CD4-positive, alpha-beta T cell (primary cell): ENCODE results near the gene LBHD2. TPM values are rescaled to one million over a fixed set of nuclear protein-coding genes. Genes with fewer than 3 reads are reported as not detected.

ENCODE experiments used
- ATAC-seq: fragments of 200-7000 bp; cut with Tn5 transposase; one replicate; pipeline ENCODE4 v1.10.0; 2022; ENCODE audit warnings: mild to moderate bottlenecking; ENCODE audit not compliant: poor library complexity
- CTCF ChIA-PET: fragments of 350-600 bp; sonication (Branson Sonifier 250); formaldehyde crosslinking; loops from one replicate; lab custom pipeline; 2021; ENCODE audit warnings: antibody characterized with exemption, inconsistent platforms; lab: Charles Lee
- POLR2A ChIA-PET: fragments of 350-600 bp; sonication (Branson Sonifier 250); formaldehyde crosslinking; loops from one replicate; lab custom pipeline; 2021; ENCODE audit warnings: antibody characterized with exemption, inconsistent platforms; lab: Charles Lee
- DNase-seq, 14 experiments: peaks; one replicate each; pipeline ENCODE4 v3.0.0-alpha.2; 2013 to 2020; ENCODE audit warnings: mixed read lengths in 2 of 14
- H3K27ac ChIP-seq, 2 donors: one replicate each; pipeline versions ENCODE4 v1.5.1 to v1.7.0; 2013; ENCODE audit warnings: low read length in 2 of 2, low read depth in 1 of 2, mild to moderate bottlenecking in 1 of 2
- H3K27me3 ChIP-seq, 2 experiments: 1 replicate in 1 of 2; 2 replicates in 1 of 2; pipeline versions ENCODE4 v1.6.1 to v1.7.0; 2013; ENCODE audit warnings: low read length in 2 of 2, control low read depth in 1 of 2, mild to moderate bottlenecking in 1 of 2, moderate library complexity in 1 of 2; ENCODE audit not compliant: insufficient read depth in 2 of 2, control insufficient read depth in 1 of 2
- H3K36me3 ChIP-seq: one replicate; pipeline ENCODE4 v1.6.1; 2013; ENCODE audit warnings: low read length, control low read depth; ENCODE audit not compliant: insufficient read depth
- H3K4me1 ChIP-seq: one replicate; pipeline ENCODE4 v1.6.1; 2013; ENCODE audit warnings: low read length, control low read depth; ENCODE audit not compliant: insufficient read depth
- H3K4me3 ChIP-seq: one replicate; pipeline ENCODE4 v1.5.1; 2013; ENCODE audit warnings: mild to moderate bottlenecking, low read length, moderate library complexity
- H3K9me3 ChIP-seq, 2 experiments: 1 replicate in 1 of 2; 2 replicates in 1 of 2; pipeline versions ENCODE4 v1.6.1 to v1.7.0; 2013; ENCODE audit warnings: low read length in 2 of 2, mild to moderate bottlenecking in 2 of 2, control low read depth in 1 of 2, moderate library complexity in 1 of 2; ENCODE audit not compliant: control insufficient read depth in 1 of 2, insufficient read depth in 1 of 2
- H3K27ac Mint-ChIP-seq: one replicate; pipeline ENCODE4 v1.8.0; 2020; ENCODE audit warnings: mixed read lengths
- H3K27me3 Mint-ChIP-seq: one replicate; pipeline ENCODE4 v1.8.0; 2021; ENCODE audit warnings: mixed read lengths
- H3K36me3 Mint-ChIP-seq: one replicate; pipeline ENCODE4 v1.8.0; 2021; ENCODE audit warnings: low read depth, mixed read lengths
- H3K4me1 Mint-ChIP-seq: one replicate; pipeline ENCODE4 v1.8.0; 2021; ENCODE audit warnings: low read depth, mixed read lengths
- H3K4me3 Mint-ChIP-seq: one replicate; pipeline ENCODE4 v1.8.0; 2020; ENCODE audit warnings: mild to moderate bottlenecking, mixed read lengths
- H3K9me3 Mint-ChIP-seq: one replicate; pipeline ENCODE4 v1.8.0; 2020; ENCODE audit warnings: mixed read lengths
- intact Hi-C, 2 experiments: fragments of 100-400 bp; cut with DNase I in 1 of 2; cut with micrococcal nuclease in 1 of 2; formaldehyde crosslinking; loops; one replicate each; pipeline versions ENCODE4 v1.15.1 to v1.9.0; 2023 to 2025; cut with DNase I, micrococcal nuclease
- total RNA-seq, 174 experiments: library from RNA in 2 of 174; stranded (reverse) in 2 of 174; gene quantifications; one replicate each; pipeline ENCODE4 v1.2.3 and lab custom pipeline; 2021 to 2026
- TF ChIP-seq, protein P1 (sequence below): fragments of 200-600 bp; IDR thresholded peaks from one replicate; pipeline ENCODE4 v1.8.0; 2022; ENCODE audit warnings: antibody characterized with exemption, mild to moderate bottlenecking

LBHD2 gene
- total RNA-seq, 2 experiments from 2014 or later = not detected

DNA sequence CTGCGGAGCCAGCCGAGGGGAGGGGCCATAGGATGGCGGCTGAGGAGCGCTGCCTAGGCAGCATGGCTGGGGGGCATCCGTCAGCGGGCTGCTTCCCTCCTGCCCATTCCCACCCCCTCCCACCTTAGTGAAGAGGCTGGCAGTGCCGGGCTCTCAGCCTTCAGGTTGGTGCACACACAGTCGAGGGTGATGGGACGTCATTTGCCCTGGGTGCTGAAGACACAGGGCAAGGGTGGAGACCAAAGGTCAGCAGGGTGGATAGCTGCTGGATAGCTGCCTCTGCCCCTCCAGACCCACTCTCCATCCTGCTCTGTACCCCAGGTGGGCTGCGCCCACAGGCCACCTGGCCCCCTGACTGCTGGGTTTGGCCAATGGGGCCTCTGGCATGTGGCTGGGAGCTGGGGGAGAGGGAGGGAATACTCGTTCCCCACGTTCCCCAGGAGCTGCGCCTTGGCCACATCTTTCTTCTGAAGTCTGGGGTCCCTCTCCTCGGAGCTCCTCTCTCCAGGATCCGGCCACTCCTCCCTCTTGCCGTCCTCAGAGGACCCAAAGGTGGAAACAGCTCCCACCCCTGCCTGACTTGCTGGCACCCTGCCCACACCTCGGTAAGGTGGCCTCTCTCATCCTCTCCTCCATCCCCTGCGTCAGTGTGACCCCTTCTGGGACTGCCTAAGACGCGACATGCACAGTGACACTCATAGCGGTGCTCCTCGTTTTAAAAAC lies 15.5 kb upstream of the LBHD2 start:
- POLR2A ChIA-PET = no interaction called here
- Mint-ChIP-seq H3K27ac (no peak overlapping the region), H3K36me3 (no peaks in the 10 kb centered on the region), H3K9me3 (no peaks in the 10 kb centered on the region), H3K4me3 (no peak overlapping the region), H3K4me1 (no peaks in the 10 kb centered on the region), H3K27me3 (peaks cover 10% of the 10 kb centered on the region)
- intact Hi-C loops = no loop called here
- Histone ChIP-seq H3K4me1 (no peaks in the 10 kb centered on the region), H3K27me3 (peaks cover 0 to 2% of the 10 kb centered on the region in 2 experiments), H3K4me3 (no peak overlapping the region), H3K9me3 (no peaks in the 10 kb centered on the region), H3K27ac (no peak overlapping the region), H3K36me3 (no peaks in the 10 kb centered on the region)
- ATAC-seq (no peak), DNase-seq (no peak)
- CTCF ChIA-PET = interaction anchor here (0.8 kb wide), 1 partner anchor 36 kb away, joined by 3 read pairs; no protein-coding TSS in a partner anchor
- TF ChIP-seq, protein P1, sequence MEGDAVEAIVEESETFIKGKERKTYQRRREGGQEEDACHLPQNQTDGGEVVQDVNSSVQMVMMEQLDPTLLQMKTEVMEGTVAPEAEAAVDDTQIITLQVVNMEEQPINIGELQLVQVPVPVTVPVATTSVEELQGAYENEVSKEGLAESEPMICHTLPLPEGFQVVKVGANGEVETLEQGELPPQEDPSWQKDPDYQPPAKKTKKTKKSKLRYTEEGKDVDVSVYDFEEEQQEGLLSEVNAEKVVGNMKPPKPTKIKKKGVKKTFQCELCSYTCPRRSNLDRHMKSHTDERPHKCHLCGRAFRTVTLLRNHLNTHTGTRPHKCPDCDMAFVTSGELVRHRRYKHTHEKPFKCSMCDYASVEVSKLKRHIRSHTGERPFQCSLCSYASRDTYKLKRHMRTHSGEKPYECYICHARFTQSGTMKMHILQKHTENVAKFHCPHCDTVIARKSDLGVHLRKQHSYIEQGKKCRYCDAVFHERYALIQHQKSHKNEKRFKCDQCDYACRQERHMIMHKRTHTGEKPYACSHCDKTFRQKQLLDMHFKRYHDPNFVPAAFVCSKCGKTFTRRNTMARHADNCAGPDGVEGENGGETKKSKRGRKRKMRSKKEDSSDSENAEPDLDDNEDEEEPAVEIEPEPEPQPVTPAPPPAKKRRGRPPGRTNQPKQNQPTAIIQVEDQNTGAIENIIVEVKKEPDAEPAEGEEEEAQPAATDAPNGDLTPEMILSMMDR = no peak

DNA sequence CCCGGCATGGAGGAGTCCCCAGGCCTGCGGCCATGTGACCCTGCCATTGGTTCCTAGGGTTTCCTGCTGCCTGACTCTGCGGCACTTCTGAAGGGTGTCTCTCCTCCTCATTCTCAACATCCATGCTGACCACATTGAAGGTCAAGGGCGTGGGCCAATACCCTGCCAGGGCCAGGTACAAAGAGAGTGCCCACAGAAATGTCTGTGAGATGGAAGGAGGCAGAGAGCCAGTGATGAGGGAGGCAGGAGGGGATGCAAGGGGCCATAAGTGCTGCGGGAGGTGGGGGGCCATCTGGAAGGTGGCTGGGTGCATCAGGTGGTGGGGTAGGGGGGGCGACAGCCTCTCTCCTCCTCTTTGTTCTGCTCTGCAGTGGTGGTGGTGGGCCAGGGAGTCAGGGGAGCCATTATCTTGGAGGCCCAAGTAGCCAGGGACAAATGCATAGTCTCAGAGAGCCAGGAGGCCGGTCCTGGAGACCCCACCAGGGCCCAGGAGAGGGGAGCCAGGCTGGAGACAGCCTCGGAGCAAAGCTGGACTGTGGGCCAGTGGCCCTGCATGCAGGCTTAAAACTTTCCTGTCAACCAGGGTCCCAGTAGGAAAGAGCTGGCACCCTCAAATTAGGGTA lies 13.6 kb upstream of the LBHD2 start:
- H3K36me3 ChIP-seq = no peaks in the 10 kb centered on the region
- H3K27me3 ChIP-seq = peaks cover 0 to 2% of the 10 kb centered on the region in 2 experiments
- Mint-ChIP-seq H3K27ac (no peak overlapping the region), H3K27me3 (peaks cover 16% of the 10 kb centered on the region), H3K36me3 (no peaks in the 10 kb centered on the region), H3K9me3 (no peaks in the 10 kb centered on the region), H3K4me1 (no peaks in the 10 kb centered on the region), H3K4me3 (no peak overlapping the region)
- peaks cover 6% of the 10 kb centered on the region for H3K4me1 ChIP-seq
- ATAC-seq = no peak
- no peak overlapping the region for H3K4me3 ChIP-seq
- ChIA-PET CTCF (no interaction called here), POLR2A (no interaction called here)
- TF ChIP-seq, protein P1 = no peak
- peaks cover 0 to 5% of the 10 kb centered on the region in 2 experiments for H3K9me3 ChIP-seq
- intact Hi-C loops = no loop called here
- H3K27ac ChIP-seq = no peak overlapping the region
- DNase-seq = no peak

DNA sequence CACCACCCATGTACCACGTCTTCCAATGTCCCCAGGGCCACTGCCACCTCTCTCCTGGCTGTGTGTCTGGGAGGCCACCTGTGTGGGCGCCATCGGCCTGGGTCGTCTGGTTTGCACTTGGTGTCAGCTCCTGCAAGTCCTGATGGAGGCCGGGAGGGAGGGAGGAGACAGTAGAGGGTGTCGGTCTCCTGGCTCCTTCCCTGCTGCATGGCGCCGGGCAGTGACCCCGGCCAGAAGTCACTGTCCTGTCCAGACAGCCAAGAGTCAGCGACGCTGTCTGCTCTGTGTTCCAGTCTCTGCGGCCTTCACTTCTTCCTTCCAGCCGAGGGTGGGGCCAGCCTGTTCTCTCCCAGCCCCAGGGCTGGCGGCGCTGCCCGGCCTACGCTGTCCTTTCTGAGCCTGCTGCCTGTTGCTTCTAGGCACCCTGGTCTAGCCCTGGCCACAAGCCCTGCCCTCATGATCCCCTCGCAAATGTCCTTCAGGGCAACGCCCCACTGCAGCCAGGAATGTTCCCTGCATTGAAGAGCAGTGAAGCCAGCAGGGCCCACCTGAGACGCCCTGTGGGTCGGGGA lies 13.0 kb upstream of the LBHD2 start:
- peaks cover 0 to 6% of the 10 kb centered on the region in 2 experiments for H3K9me3 ChIP-seq
- H3K4me1 ChIP-seq = peaks cover 12% of the 10 kb centered on the region
- H3K4me3 ChIP-seq = no peak overlapping the region
- Mint-ChIP-seq H3K9me3 (no peaks in the 10 kb centered on the region), H3K36me3 (no peaks in the 10 kb centered on the region), H3K4me3 (no peak overlapping the region), H3K27me3 (peaks cover 16% of the 10 kb centered on the region), H3K27ac (no peak overlapping the region), H3K4me1 (no peaks in the 10 kb centered on the region)
- no peaks in the 10 kb centered on the region for H3K36me3 ChIP-seq
- TF ChIP-seq, protein P1 = no peak
- no peak for ATAC-seq
- POLR2A ChIA-PET = interaction anchor here (0.6 kb wide), 1 partner anchor 906 kb away, joined by 3 read pairs; no protein-coding TSS in a partner anchor
- CTCF ChIA-PET = no interaction called here
- H3K27ac ChIP-seq = no peak overlapping the region
- intact Hi-C loops = no loop called here
- H3K27me3 ChIP-seq = peaks cover 0 to 2% of the 10 kb centered on the region in 2 experiments
- no peak for DNase-seq
